OCI-M2 (cell line): Measurements from ENCODE around the gene CCR5AS.

Source experiments
- DNase-seq: peaks from one replicate; lab custom pipeline; 2025; ENCODE audit not compliant: unreplicated experiment; lab: John Stamatoyannopoulos, UW

CCR5AS gene

DNA sequence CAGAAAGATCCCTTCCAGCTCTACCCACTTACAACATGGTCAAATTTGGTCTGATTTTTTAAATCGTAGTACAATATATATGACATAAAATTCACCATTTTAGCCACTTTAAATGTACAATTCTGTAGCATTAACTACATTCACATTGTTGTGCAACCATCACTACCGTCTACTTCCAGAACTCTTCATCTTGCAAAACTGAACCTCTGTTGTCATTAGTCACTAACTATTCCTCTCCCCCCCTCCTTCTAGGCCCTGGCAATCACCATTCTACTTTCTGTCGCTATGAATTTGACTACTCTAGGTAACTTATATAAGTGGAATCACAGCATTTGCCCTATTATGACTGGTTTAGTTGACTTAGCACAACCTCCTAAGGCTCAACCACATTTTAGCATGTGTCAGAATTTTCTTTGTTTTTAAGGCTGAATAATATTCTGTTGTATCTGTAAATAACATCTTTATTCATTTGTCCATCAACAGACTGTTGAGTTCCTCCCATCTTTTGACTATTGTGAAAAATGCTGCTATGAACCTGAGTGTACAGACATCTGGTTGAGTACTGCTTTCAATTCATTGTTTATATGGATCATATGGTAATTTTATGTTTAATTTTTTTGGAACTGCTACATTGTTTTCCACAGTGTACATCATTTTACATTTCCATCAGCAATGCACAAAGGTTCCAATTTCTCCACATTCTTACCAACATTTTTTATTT, 88.5 kb downstream of the CCR5AS start:
- DNase-seq: no peak

DNA sequence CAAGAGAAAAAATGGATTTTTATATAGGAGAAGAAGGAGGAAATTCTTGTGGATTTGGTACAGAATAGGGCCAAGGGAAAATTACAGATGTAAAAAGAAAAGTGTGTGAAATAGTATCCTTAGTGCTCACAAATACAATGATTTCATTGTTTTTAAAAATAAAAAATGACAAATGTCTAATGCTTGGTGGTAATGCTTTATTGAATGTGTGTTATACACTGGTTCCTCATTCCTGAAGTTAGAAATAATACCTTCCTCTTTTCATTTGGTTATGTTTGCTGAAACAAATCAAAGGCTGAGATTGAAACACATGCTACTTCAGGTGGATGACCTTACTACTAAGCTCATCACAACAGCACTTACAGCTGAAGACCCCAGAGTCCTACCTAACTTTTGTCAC, 90.7 kb downstream of the CCR5AS start:
- DNase-seq: no peak

DNA sequence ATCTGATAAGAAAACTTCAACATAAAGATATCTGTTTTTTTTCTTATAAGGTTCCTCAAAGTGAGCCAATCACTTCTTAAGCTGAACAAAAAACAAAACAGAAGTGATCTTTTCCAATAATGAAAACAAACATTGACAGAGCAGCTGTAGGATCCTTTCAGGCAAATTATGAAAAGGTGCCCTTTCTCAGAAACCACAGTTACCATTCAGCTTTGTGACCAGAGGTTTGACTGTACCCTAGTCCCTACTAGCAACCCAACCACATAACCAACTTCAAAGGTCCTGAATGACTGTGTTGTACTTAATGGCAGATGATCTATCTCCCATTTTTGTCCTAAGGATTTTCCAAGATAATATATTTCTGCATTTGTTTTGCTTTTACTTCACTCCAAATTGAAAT, 92.3 kb downstream of the CCR5AS start:
- DNase-seq: no peak
